Right atrium auricular region (tissue), 2 donors: ENCODE results near the gene BCL2. TPM values are rescaled to one million over a fixed set of nuclear protein-coding genes. Genes with fewer than 3 reads are reported as not detected.

ENCODE experiments used
- DNase-seq: peaks from one replicate; pipeline ENCODE4 v3.0.0-alpha.2; 2019; ENCODE audit warnings: low spot score
- H3K27ac ChIP-seq, 2 donors: fragments of 200-600 bp; sonication (generic); 1 replicate in 1 of 2; 2 replicates in 1 of 2; pipeline ENCODE4 v1.5.1; 2016 to 2019
- H3K27me3 ChIP-seq, 2 donors: fragments of 200-600 bp; sonication (generic); one replicate each; pipeline versions ENCODE4 v1.5.1 to v1.6.0; 2017 to 2019
- H3K36me3 ChIP-seq: fragments of 200-600 bp; sonication (generic); one replicate; pipeline ENCODE4 v1.5.1; 2016
- H3K4me1 ChIP-seq, 2 donors: fragments of 200-600 bp; sonication (generic); one replicate each; pipeline versions ENCODE4 v1.5.1 to v1.6.0; 2017 to 2019
- H3K4me3 ChIP-seq, 2 donors: fragments of 200-600 bp; sonication (generic); 1 replicate in 1 of 2; 2 replicates in 1 of 2; pipeline ENCODE4 v1.5.1; 2017 to 2019; ENCODE audit warnings: mild to moderate bottlenecking in 1 of 2, moderate library complexity in 1 of 2
- H3K9me3 ChIP-seq, 2 donors: fragments of 200-600 bp; sonication (generic); one replicate each; pipeline ENCODE4 v1.5.1; 2019
- total RNA-seq, 2 donors: library from RNA; depleted of rRNA; stranded (reverse); fragments of >200 nt; gene quantifications; one replicate each; pipeline ENCODE4 v1.1.0, GENCODE V29; 2016
- TF ChIP-seq, protein P1 (sequence below), 2 donors: fragments of 200-600 bp; sonication (generic); IDR thresholded peaks; one replicate each; pipeline ENCODE4 v1.5.1; 2019; ENCODE audit warnings: antibody characterized with exemption in 2 of 2

BCL2 gene
- total RNA-seq, 2 donors from 2014 or later, result 6.5 to 8.0 TPM

DNA sequence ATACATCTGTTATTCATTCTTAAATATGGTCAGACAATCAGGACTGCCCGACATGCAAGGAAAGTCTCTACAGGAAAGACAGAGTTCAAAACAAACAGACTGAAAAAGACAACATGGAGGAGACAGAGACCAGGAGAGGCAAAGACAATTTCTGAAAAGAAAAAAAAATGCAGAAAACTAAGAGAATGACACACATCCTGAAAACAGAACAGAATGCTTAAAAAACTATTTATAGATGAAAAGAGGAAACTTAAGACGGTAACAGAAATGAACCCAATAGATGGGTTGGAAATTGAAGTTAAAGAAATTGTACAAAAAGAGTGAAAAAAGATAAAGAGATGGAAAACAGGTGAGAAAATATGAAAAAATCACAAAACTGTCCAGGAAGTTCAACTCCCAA lies 95.7 kb downstream of the BCL2 start:
- no peak for DNase-seq
- H3K9me3 ChIP-seq, result peaks cover 0 to 5% of the 10 kb centered on the region in 2 donors
- no peaks in the 10 kb centered on the region for H3K27me3 ChIP-seq
- no peaks in the 10 kb centered on the region for H3K36me3 ChIP-seq
- TF ChIP-seq, protein P1, sequence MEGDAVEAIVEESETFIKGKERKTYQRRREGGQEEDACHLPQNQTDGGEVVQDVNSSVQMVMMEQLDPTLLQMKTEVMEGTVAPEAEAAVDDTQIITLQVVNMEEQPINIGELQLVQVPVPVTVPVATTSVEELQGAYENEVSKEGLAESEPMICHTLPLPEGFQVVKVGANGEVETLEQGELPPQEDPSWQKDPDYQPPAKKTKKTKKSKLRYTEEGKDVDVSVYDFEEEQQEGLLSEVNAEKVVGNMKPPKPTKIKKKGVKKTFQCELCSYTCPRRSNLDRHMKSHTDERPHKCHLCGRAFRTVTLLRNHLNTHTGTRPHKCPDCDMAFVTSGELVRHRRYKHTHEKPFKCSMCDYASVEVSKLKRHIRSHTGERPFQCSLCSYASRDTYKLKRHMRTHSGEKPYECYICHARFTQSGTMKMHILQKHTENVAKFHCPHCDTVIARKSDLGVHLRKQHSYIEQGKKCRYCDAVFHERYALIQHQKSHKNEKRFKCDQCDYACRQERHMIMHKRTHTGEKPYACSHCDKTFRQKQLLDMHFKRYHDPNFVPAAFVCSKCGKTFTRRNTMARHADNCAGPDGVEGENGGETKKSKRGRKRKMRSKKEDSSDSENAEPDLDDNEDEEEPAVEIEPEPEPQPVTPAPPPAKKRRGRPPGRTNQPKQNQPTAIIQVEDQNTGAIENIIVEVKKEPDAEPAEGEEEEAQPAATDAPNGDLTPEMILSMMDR (IDR thresholded peaks at IDR 0.05), result no peak
- no peaks in the 10 kb centered on the region for H3K4me1 ChIP-seq
- no peak overlapping the region for H3K27ac ChIP-seq
- no peak overlapping the region for H3K4me3 ChIP-seq

DNA sequence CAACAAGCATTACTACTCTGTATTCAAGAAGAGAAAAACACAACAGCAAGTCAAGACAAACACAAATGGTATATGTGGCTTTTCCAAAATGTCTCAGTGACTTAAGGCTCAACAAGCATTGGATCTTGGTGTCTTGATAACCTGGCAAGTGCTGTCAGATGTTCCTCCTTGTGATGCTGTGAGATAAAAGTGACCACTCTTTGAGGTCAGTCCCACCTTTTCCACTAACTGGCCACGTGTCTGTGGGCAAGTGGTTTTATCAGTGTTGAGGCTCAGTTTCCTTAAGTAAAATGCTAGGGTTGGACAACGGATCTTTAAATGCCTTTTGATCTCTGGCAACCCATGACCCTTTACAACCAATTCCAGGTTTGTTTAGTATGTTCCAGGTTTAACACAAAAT lies 98.7 kb downstream of the BCL2 start:
- Histone ChIP-seq H3K4me3 (no peak overlapping the region), H3K4me1 (no peaks in the 10 kb centered on the region), H3K27ac (no peak overlapping the region), H3K9me3 (no peaks in the 10 kb centered on the region), H3K36me3 (no peaks in the 10 kb centered on the region), H3K27me3 (no peaks in the 10 kb centered on the region)
- TF ChIP-seq, protein P1 (IDR thresholded peaks at IDR 0.05), result no peak
- DNase-seq, result no peak

DNA sequence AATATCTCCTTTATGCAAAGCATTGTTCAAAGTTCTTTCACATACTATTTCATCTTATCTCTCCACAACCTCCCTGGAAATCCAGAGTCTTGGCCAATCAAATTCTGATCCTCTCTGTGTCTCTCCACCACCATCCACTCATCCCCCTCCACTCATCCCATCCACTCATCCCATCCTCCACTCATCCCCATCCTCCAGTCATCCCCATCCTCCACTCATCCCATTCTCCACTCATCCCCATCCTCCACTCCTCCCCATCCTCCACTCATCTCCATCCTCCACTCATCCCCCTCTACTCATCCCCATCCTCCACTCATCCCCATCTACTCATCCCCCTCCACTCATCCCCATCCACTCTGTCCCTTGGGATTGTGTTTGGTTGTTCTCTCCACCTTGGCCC lies 101.1 kb downstream of the BCL2 start:
- no peaks in the 10 kb centered on the region for H3K9me3 ChIP-seq
- TF ChIP-seq, protein P1 (IDR thresholded peaks at IDR 0.05), result no peak

DNA sequence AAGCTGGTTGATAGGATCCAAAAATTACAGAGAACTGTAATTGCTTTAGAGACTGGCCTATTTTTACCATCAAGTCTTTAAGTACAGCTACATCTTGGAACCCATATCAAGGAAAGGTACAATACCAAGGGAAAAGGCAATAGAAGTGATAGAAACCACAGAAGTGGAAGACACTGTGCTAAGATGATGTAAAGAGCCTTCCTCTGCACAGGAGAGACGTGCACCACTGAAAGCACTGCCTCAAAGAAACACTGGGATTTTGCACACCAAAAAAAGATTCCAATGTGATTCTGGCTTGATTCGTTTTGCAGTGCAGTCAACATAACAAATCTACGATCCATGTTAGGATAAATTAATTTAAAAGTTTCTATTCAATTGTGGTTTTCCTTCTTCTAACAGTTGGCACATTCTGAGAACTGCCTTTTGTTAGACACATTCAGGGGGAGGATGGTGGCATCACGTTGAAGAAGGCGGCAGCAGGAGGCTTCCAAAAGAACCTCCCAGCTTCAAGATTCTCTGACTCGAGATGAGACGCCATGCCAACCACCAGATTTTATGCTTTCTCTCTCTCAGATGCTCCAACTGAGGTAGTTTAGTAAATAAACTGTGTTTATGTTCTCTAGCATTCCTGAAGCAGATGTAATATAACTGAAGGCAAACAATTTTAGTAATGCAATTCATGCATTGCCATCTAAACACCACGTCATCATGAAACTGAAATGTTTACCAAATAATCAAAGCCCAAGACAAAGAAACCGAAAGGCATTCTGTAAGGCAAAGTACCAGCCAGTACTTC lies 102.9 kb downstream of the BCL2 start:
- Histone ChIP-seq H3K4me1 (no peaks in the 10 kb centered on the region), H3K36me3 (no peaks in the 10 kb centered on the region), H3K27ac (no peak overlapping the region), H3K27me3 (no peaks in the 10 kb centered on the region), H3K9me3 (no peaks in the 10 kb centered on the region), H3K4me3 (no peak overlapping the region)
- TF ChIP-seq, protein P1 (IDR thresholded peaks at IDR 0.05), result no peak
- no peak for DNase-seq

More for the DNA sequence above, 101.1 kb downstream of the BCL2 start:
- DNase-seq, result no peak
- Histone ChIP-seq H3K27me3 (no peaks in the 10 kb centered on the region), H3K4me3 (no peak overlapping the region), H3K27ac (no peak overlapping the region), H3K36me3 (no peaks in the 10 kb centered on the region), H3K4me1 (no peaks in the 10 kb centered on the region)

DNA sequence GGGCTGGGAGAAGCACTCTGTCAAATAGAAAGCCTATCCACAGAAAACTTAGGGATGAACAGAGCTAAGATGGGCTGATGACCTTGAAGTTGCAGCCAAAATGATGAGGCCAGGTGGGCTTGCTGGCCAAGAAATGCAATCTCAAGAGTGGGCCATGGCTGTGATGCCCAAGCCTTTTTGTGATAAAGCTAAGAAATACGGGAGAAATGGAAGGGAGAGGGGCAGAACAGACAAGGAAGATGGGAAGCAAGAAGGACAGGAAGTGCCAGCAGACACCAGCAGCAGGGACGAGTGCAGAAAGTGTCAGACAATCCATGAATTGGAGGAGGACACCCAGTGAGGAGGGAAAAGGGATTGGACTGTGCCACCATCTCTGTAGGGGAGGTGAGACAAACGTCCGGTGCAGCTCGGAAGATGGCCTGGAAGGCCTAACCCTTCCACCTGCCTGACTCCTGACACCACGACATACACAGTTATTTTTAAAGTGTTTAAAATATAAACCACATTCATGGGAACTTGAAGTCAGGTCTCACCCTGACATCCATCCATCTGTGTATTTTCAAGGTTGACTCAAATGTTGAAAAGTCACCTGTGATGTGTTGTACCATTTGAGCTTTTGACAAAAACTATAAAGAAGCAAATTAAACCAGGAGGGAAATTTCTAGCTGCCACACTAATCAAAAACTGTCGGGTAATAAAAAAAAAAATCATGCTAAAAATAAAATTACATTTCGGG lies 105.5 kb downstream of the BCL2 start:
- DNase-seq, result no peak
- H3K27me3 ChIP-seq, result no peaks in the 10 kb centered on the region
- no peaks in the 10 kb centered on the region for H3K9me3 ChIP-seq
- no peak overlapping the region for H3K27ac ChIP-seq
- no peaks in the 10 kb centered on the region for H3K36me3 ChIP-seq
- TF ChIP-seq, protein P1 (IDR thresholded peaks at IDR 0.05), result no peak
- no peaks in the 10 kb centered on the region for H3K4me1 ChIP-seq
- H3K4me3 ChIP-seq, result no peak overlapping the region
